ENCODE results near the gene CELA3B.

DNA sequence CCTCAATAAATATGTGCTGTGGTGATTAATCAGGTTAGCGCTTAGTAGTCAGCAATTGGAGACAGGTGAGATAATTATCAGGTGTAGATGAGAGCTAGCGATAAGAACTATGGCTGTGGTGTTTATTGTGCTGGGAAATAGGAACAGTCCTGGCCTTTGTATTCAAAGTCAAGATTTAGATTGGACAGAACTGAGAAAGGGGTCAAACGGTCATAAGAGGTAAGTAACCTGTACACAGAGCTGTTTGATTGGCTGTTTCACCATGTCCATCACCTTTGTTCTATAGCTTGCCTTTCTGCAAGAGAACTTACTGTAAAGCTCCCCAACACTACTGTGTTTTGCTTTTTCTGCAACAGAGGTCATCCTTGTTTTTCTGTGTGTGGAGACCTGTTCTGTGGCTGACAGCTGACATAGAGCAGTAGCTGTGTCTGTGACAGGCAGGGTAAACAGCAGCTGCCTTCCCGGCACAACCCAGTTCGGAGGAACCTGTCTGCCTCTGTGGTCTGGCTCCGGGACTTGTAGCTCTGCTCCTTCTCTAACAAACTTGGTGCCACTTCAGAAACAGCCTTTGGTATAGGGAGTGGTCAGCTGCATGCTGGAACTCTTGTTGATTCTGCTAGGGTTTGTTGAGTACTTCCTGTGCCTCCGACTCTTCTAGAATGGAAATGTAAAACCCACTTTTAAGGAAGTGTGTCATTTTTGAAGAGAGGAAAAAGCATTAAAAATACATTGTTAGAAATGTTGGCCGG lies 54.6 kb downstream of the CELA3B start:
- TF ChIP-seq CTCF (IDR thresholded peaks at IDR 0.05) (no peak), POLR2A (IDR thresholded peaks at IDR 0.05) (no peak)
